PC-9 (cell line): Measurements from ENCODE around the gene PHACTR3. TPM values are rescaled to one million over a fixed set of nuclear protein-coding genes. Genes with fewer than 3 reads are reported as not detected.

ENCODE experiments used
- BruUV-seq: library from RNA; stranded (reverse); fragments of 400-500 nt; replicated peaks from 2 replicates; lab custom pipeline; 2021; lab: Mats Ljungman, UMichigan
- CTCF ChIA-PET: fragments of 300-600 bp; sonication (Branson Sonifier 250); formaldehyde crosslinking; loops from one replicate; lab custom pipeline; 2022; ENCODE audit warnings: antibody characterized with exemption; lab: Charles Lee
- POLR2A ChIA-PET: fragments of 300-600 bp; sonication (Branson Sonifier 250); formaldehyde crosslinking; loops from one replicate; lab custom pipeline; 2022; ENCODE audit warnings: antibody characterized with exemption; ENCODE audit not compliant: unreplicated experiment; lab: Charles Lee
- DNase-seq, 2 experiments: peaks; one replicate each; pipeline versions ENCODE4 v3.0.0 to v3.0.0-alpha.2; 2015 to 2022; ENCODE audit warnings: mixed read lengths in 1 of 2
- H2AFZ ChIP-seq: fragments of 200-600 bp; sonication (generic); 2 replicates; pipeline ENCODE4 v1.8.1; 2017; ENCODE audit warnings: antibody characterized with exemption
- H3F3A ChIP-seq: fragments of 200-600 bp; sonication (generic); 2 replicates; pipeline ENCODE4 v1.8.1; 2017; ENCODE audit warnings: antibody characterized with exemption, mild to moderate bottlenecking, low read depth; ENCODE audit not compliant: insufficient read depth
- H3K27ac ChIP-seq: fragments of 200-600 bp; sonication (generic); 2 replicates; pipeline ENCODE4 v1.6.1; 2016; ENCODE audit warnings: mixed run types
- H3K27me3 ChIP-seq: fragments of 200-600 bp; sonication (generic); 2 replicates; pipeline ENCODE4 v1.6.1; 2016; ENCODE audit warnings: low read depth, mixed run types; ENCODE audit not compliant: insufficient read depth
- H3K36me3 ChIP-seq: fragments of 200-600 bp; sonication (generic); 2 replicates; pipeline ENCODE4 v1.6.1; 2016; ENCODE audit warnings: low read depth, mixed run types
- H3K4me1 ChIP-seq: fragments of 200-600 bp; sonication (generic); replicated peaks from 2 replicates; pipeline ENCODE4 v1.6.1; 2016; ENCODE audit warnings: mixed run types; ENCODE audit not compliant: insufficient read depth
- H3K4me2 ChIP-seq: fragments of 200-600 bp; sonication (generic); 2 replicates; pipeline ENCODE4 v1.6.1; 2017; ENCODE audit warnings: mixed run types
- H3K4me3 ChIP-seq: fragments of 200-600 bp; sonication (generic); 2 replicates; pipeline ENCODE4 v1.6.1; 2016; ENCODE audit warnings: mixed run types
- H3K79me2 ChIP-seq: fragments of 200-600 bp; sonication (generic); 2 replicates; pipeline ENCODE4 v1.6.1; 2017; ENCODE audit warnings: low read depth, mixed run types
- H3K9me2 ChIP-seq: fragments of 200-600 bp; sonication (generic); 2 replicates; pipeline ENCODE4 v1.8.1; 2017; ENCODE audit warnings: mild to moderate bottlenecking; ENCODE audit not compliant: insufficient read depth
- H3K9me3 ChIP-seq: fragments of 200-600 bp; sonication (generic); 2 replicates; pipeline ENCODE4 v1.8.1; 2016; ENCODE audit warnings: low read depth; ENCODE audit not compliant: insufficient read depth
- H4K20me1 ChIP-seq: fragments of 200-600 bp; sonication (generic); 2 replicates; pipeline ENCODE4 v1.8.1; 2017; ENCODE audit not compliant: insufficient read depth
- EZH2 ChIP-seq: fragments of 200-600 bp; sonication (generic); IDR thresholded peaks from 2 replicates; pipeline ENCODE4 v1.8.0; 2017; ENCODE audit warnings: antibody characterized with exemption, low read depth
- intact Hi-C: fragments of 100-400 bp; cut with micrococcal nuclease; formaldehyde crosslinking; loops from one replicate; pipeline ENCODE4 v1.10.0; 2022; ENCODE audit not compliant: unreplicated experiment
- total RNA-seq: library from RNA; stranded (reverse); gene quantifications from 2 replicates; pipeline ENCODE4 v1.2.3, GENCODE V29; 2021
- TF ChIP-seq, protein P1 (sequence below): fragments of 200-600 bp; sonication (generic); conservative IDR thresholded peaks from 2 replicates; pipeline ENCODE4 v1.6.1; 2017; ENCODE audit warnings: mixed run types, antibody characterized with exemption, mild to moderate bottlenecking, moderate library complexity

Gene PHACTR3
- total RNA-seq, 1 experiment from 2014 or later, result 0.41 TPM

GRCh38 chr20:59777814-59778575, 173.7 kb downstream of the PHACTR3 start:
- DNase-seq, result no peak
- no peak overlapping the region for H3K4me2 ChIP-seq
- H3K36me3 ChIP-seq, result no peaks in the 10 kb centered on the region
- H4K20me1 ChIP-seq, result no peaks in the 10 kb centered on the region
- ChIA-PET POLR2A (no interaction called here), CTCF (no interaction called here)
- no peak overlapping the region for H3K4me3 ChIP-seq
- no peaks in the 10 kb centered on the region for H3F3A ChIP-seq
- no peak overlapping the region for H3K27ac ChIP-seq
- H2AFZ ChIP-seq, result no peak overlapping the region
- H3K27me3 ChIP-seq, result 0 out of 2 replicates have a peak, but pooled peaks cover 11% of the 10 kb centered on the region
- H3K9me2 ChIP-seq, result no peaks in the 10 kb centered on the region
- H3K79me2 ChIP-seq, result no peaks in the 10 kb centered on the region
- BruUV-seq, result no TSS peak
- H3K4me1 ChIP-seq, result peaks cover 6% of the 10 kb centered on the region
- H3K9me3 ChIP-seq, result no peaks in the 10 kb centered on the region
- intact Hi-C loops, result no loop called here
- no peak for TF ChIP-seq EZH2
- TF ChIP-seq, protein P1, sequence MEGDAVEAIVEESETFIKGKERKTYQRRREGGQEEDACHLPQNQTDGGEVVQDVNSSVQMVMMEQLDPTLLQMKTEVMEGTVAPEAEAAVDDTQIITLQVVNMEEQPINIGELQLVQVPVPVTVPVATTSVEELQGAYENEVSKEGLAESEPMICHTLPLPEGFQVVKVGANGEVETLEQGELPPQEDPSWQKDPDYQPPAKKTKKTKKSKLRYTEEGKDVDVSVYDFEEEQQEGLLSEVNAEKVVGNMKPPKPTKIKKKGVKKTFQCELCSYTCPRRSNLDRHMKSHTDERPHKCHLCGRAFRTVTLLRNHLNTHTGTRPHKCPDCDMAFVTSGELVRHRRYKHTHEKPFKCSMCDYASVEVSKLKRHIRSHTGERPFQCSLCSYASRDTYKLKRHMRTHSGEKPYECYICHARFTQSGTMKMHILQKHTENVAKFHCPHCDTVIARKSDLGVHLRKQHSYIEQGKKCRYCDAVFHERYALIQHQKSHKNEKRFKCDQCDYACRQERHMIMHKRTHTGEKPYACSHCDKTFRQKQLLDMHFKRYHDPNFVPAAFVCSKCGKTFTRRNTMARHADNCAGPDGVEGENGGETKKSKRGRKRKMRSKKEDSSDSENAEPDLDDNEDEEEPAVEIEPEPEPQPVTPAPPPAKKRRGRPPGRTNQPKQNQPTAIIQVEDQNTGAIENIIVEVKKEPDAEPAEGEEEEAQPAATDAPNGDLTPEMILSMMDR, result no peak

GRCh38 chr20:59778615-59779200, 174.4 kb downstream of the PHACTR3 start:
- intact Hi-C loops, result no loop called here
- Histone ChIP-seq H3K4me3 (no peak overlapping the region), H3K36me3 (no peaks in the 10 kb centered on the region), H3K4me2 (no peak overlapping the region), H3K27me3 (0 out of 2 replicates have a peak, but pooled peaks cover 11% of the 10 kb centered on the region), H3F3A (no peaks in the 10 kb centered on the region), H3K4me1 (peaks cover under 1% of the 10 kb centered on the region; the same call in 1 of the 2 replicates), H3K27ac (no peak overlapping the region), H3K9me3 (no peaks in the 10 kb centered on the region), H3K9me2 (no peaks in the 10 kb centered on the region), H2AFZ (no peak overlapping the region), H4K20me1 (no peaks in the 10 kb centered on the region), H3K79me2 (no peaks in the 10 kb centered on the region)
- no TSS peak for BruUV-seq
- TF ChIP-seq, protein P1, result no peak
- no peak for TF ChIP-seq EZH2
- POLR2A ChIA-PET, result no interaction called here
- no peak for DNase-seq
- CTCF ChIA-PET, result no interaction called here

DNA sequence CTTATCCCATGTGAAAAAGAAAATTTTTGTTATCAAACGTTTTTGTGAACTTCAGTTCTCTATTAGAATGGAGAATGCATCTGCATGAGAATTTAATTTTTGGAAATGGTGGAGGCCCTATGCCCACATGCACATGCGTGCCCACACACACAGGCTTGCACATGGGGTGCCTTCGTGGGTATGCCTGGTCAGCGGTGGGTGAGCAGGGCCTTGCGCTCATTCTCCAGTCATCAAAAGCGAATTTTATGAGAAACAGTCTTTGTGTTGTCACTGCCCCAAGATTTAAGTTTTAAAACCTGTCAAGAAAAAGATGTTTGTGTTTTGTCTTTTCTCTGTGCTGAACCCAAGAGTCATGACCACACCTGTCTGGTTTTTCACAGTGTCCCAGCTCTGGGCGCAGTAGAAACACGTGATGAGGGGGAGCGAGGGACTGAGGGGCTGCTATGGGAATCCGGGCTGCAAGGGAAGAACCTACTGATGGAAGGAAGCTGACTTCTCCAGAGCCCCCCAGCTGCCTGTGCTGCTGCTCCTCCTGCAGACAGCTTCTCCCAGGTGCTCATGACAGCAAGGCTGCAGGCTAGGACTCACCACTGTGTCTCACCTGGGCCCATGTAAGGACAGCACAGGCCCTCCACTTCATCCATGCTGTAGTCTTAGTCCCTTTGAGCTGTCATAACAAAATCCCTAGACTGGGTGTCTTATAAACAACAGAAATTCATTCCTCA, 175.5 kb downstream of the PHACTR3 start:
- CTCF ChIA-PET, result no interaction called here
- H3K4me1 ChIP-seq, result no peaks in the 10 kb centered on the region
- H3K79me2 ChIP-seq, result no peaks in the 10 kb centered on the region
- no peak overlapping the region for H3K4me2 ChIP-seq
- 0 out of 2 replicates have a peak, but pooled peaks cover 11% of the 10 kb centered on the region for H3K27me3 ChIP-seq
- H2AFZ ChIP-seq, result no peak overlapping the region
- no peak for DNase-seq
- POLR2A ChIA-PET, result no interaction called here
- H3K36me3 ChIP-seq, result no peaks in the 10 kb centered on the region
- H3K9me2 ChIP-seq, result no peaks in the 10 kb centered on the region
- BruUV-seq, result no TSS peak
- no peak overlapping the region for H3K27ac ChIP-seq
- intact Hi-C loops, result loop anchor here (5.0 kb wide), 1 partner anchor 167 kb away; no protein-coding TSS in a partner anchor
- H3K4me3 ChIP-seq, result no peak overlapping the region
- no peak for TF ChIP-seq EZH2
- TF ChIP-seq, protein P1, result no peak
- H4K20me1 ChIP-seq, result no peaks in the 10 kb centered on the region
- no peaks in the 10 kb centered on the region for H3K9me3 ChIP-seq
- no peaks in the 10 kb centered on the region for H3F3A ChIP-seq
